Endodermal cell (in vitro differentiated cells): ENCODE data around the gene CHD9NB. TPM values are rescaled to one million over a fixed set of nuclear protein-coding genes. Genes with fewer than 3 reads are reported as not detected.

ENCODE experiments used
- DNase-seq: peaks from one replicate; pipeline ENCODE4 v3.0.0-alpha.2; 2017
- H3K27ac ChIP-seq: 2 replicates; pipeline ENCODE4 v1.5.1; 2013; ENCODE audit warnings: mild to moderate bottlenecking, low read depth, low read length, moderate library complexity
- H3K27me3 ChIP-seq: 2 replicates; pipeline ENCODE4 v1.6.1; 2013; ENCODE audit warnings: mild to moderate bottlenecking, low read length, moderate library complexity; ENCODE audit not compliant: insufficient read depth, control insufficient read depth, poor library complexity, severe bottlenecking
- H3K36me3 ChIP-seq: 2 replicates; pipeline ENCODE4 v1.7.0; 2013; ENCODE audit warnings: mild to moderate bottlenecking, low read length, moderate library complexity; ENCODE audit not compliant: control insufficient read depth, insufficient read depth
- H3K4me1 ChIP-seq: one replicate; pipeline ENCODE4 v1.7.0; 2013; ENCODE audit warnings: low read length; ENCODE audit not compliant: control insufficient read depth, insufficient read depth
- H3K4me3 ChIP-seq: 2 replicates; pipeline ENCODE4 v1.5.1; 2013; ENCODE audit warnings: mild to moderate bottlenecking, low read length, moderate library complexity
- H3K9ac ChIP-seq: 2 replicates; pipeline ENCODE4 v1.6.1; 2013; ENCODE audit warnings: mild to moderate bottlenecking, low read length, moderate library complexity; ENCODE audit not compliant: poor library complexity, severe bottlenecking; ENCODE audit errors: extremely low read depth
- H3K9me3 ChIP-seq: 2 replicates; pipeline ENCODE4 v1.6.1; 2013; ENCODE audit warnings: mild to moderate bottlenecking, low read length, moderate library complexity; ENCODE audit not compliant: control insufficient read depth
- H3K27ac Mint-ChIP-seq: 2 replicates; pipeline ENCODE4 v1.8.0; 2020; ENCODE audit warnings: mixed read lengths
- H3K27me3 Mint-ChIP-seq: 2 replicates; pipeline ENCODE4 v1.8.0; 2021; ENCODE audit warnings: mild to moderate bottlenecking, mixed read lengths; ENCODE audit not compliant: insufficient read depth
- H3K36me3 Mint-ChIP-seq: 2 replicates; pipeline ENCODE4 v1.8.0; 2020; ENCODE audit warnings: low read depth, mixed read lengths
- H3K4me1 Mint-ChIP-seq: 2 replicates; pipeline ENCODE4 v1.8.0; 2020; ENCODE audit warnings: mixed read lengths
- H3K4me3 Mint-ChIP-seq: 2 replicates; pipeline ENCODE4 v1.8.0; 2020; ENCODE audit warnings: mild to moderate bottlenecking, moderate library complexity, mixed read lengths
- H3K9me3 Mint-ChIP-seq: 2 replicates; pipeline ENCODE4 v1.8.0; 2020; ENCODE audit warnings: mild to moderate bottlenecking, mixed read lengths
- WGBS, 2 experiments: methylation state at CpG; one replicate each; pipeline versions ENCODE4 v1.1.5 to v1.1.7; 2013; ENCODE audit warnings: missing lambda C conversion rate in 2 of 2, mixed read lengths in 1 of 2; ENCODE audit not compliant: insufficient coverage in 1 of 2, insufficient read length in 1 of 2; 5-methylcytosine and 5-hydroxymethylcytosine counted together
- long read RNA-seq, 4 experiments: library from polyadenylated mRNA in 2 of 4; library from RNA in 1 of 4; library from capped mRNA in 1 of 4; stranded (forward) in 3 of 4; unstranded in 1 of 4; transcript quantifications; one replicate each; pipeline ENCODE4 v2.0.0, GENCODE V29; 2020 to 2021; ENCODE audit warnings: inconsistent platforms in 1 of 4
- polyA plus RNA-seq, 2 experiments: library from polyadenylated mRNA; stranded (reverse); fragments of 50-300 nt; gene quantifications; one replicate each; pipeline ENCODE4 v1.2.3, GENCODE V29; 2013
- total RNA-seq, 2 donors: library from RNA; stranded (reverse); fragmentation: NEBNext Ultra II Directional in 1 of 2; extraction: Animal tissue kit (Norgen Biotek cat#: 25700) in 1 of 2; gene quantifications; 2 replicates in 1 of 2; 3 replicates in 1 of 2; pipeline ENCODE4 v1.2.1, GENCODE V29; 2021
- TF ChIP-seq, protein P1 (sequence below): fragments of 200-600 bp; sonication (generic); conservative IDR thresholded peaks from 2 replicates; pipeline ENCODE4 v1.5.0; 2021; ENCODE audit warnings: antibody characterized with exemption, mild to moderate bottlenecking

Gene CHD9NB
- 10 to 100 TPM; 13.1 to 14.9 TPM for total RNA-seq
- 2.8 TPM for polyA plus RNA-seq (2013, experiment 1 of 2)
- 3.0 TPM for polyA plus RNA-seq (2013, experiment 2 of 2)
- long read RNA-seq, experiment 1, partial matches to known transcripts, result 6 of 8 reads
- long read RNA-seq, experiment 1, other reads (novel, unspliced or antisense), result 2 of 8 reads
- long read RNA-seq, experiment 2, partial matches to known transcripts, result 0 of 3 reads
- long read RNA-seq, experiment 2, other reads (novel, unspliced or antisense), result 3 of 3 reads
- long read RNA-seq, experiment 3, partial matches to known transcripts, result 15 of 16 reads
- long read RNA-seq, experiment 3, other reads (novel, unspliced or antisense), result 0 of 16 reads
- long read RNA-seq, experiment 4, partial matches to known transcripts, result 0 of 21 reads
- long read RNA-seq, experiment 4, other reads (novel, unspliced or antisense), result 21 of 21 reads

DNA sequence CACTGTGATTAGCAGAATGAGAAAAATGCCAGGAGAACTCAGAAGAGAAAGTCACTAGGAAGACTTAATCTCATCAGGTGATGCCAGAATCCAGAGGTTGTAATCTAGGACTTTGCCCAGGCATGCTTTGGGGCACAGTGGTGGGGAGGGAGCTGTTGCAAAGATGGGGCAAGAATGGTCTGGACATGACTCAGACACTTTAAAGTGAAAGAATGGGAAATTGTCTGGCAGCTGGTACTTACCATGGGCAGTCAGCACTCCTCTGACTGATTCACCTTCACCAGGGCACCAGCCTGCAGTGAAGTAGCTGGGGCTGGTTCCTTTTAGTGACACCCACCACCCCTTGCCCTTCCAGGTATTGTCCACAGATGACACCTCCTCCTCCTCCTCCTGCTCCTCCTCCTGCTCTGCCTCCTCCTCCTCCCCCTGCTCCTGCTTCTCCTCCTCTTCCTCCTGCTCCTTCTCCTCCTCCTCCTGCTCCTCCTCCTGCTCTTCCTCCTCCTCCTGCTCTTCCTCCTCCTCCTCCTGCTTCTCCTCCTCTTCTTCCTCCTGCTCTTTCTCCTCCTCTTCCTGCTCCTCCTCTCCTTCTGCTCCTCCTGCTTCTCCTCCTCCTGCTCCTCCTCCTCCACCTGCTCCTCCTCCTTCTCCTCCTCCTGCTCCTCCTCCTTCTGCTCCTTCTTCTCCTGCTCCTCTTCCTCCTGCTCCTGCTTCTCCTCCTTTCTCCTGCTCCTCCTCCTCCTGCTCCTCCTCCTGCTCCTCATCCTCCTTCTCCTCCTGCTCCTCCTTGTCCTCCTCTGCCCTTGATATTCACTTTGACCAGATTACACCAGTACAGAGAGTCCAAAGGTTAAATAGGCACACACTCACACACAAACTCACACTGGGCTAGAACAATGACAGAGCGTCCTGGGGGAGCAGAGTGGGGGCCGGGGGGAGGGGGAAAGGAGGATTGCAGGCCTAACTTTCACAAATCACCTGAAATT is at the start of gene CHD9NB:
CHD9NB (minus strand) TSS at position 379 of the 983 bp plus-strand sequence. CDS start 8,739 bp downstream, outside the sequence.
- Mint-ChIP-seq H3K27ac (peak within 1 kb of the TSS; percentile 64), H3K9me3 (peaks cover 4% of the 10 kb centered on the region), H3K4me3 (peak within 1 kb of the TSS; percentile 11), H3K36me3 (no peaks in the 10 kb centered on the region), H3K27me3 (peaks cover 11% of the 10 kb centered on the region), H3K4me1 (peaks cover 17% of the 10 kb centered on the region)
- peak; percentile 45 for DNase-seq
- Histone ChIP-seq H3K9me3 (no peaks in the 10 kb centered on the region), H3K4me3 (no peak within 1 kb of the TSS), H3K4me1 (no peaks in the 10 kb centered on the region), H3K9ac (no peak within 1 kb of the TSS), H3K27me3 (no peaks in the 10 kb centered on the region), H3K27ac (no peak within 1 kb of the TSS), H3K36me3 (no peaks in the 10 kb centered on the region)
- WGBS, 2 experiments, result 50% methylated on average over 2 of the region's 2 CpGs; no CpG with 5 or more reads in 1 of the 2 experiments
- TF ChIP-seq, protein P1, sequence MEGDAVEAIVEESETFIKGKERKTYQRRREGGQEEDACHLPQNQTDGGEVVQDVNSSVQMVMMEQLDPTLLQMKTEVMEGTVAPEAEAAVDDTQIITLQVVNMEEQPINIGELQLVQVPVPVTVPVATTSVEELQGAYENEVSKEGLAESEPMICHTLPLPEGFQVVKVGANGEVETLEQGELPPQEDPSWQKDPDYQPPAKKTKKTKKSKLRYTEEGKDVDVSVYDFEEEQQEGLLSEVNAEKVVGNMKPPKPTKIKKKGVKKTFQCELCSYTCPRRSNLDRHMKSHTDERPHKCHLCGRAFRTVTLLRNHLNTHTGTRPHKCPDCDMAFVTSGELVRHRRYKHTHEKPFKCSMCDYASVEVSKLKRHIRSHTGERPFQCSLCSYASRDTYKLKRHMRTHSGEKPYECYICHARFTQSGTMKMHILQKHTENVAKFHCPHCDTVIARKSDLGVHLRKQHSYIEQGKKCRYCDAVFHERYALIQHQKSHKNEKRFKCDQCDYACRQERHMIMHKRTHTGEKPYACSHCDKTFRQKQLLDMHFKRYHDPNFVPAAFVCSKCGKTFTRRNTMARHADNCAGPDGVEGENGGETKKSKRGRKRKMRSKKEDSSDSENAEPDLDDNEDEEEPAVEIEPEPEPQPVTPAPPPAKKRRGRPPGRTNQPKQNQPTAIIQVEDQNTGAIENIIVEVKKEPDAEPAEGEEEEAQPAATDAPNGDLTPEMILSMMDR, result no peak

DNA sequence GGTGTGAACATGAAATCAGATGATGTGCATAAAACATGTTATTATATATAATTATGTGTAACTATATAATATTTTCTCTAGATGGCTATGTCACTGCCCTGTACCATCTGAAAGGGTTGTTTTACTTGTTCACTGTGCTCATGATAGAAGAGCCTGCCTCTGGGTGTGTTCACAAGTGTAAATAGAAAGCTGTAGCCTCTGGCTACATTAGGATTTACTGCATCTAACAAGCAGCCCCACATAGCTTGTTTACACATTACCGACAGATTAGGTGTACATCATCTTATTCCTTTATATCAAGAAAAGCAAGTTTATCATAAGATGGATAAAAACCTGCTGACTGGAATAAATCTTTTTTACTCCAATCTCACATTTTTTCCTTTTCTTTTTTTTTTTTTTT is 48.2 kb upstream of the CHD9NB start:
- no peak overlapping the region for H3K4me3 ChIP-seq
- no peaks in the 10 kb centered on the region for H3K36me3 ChIP-seq
- H3K9ac ChIP-seq, result no peak overlapping the region
- Mint-ChIP-seq H3K36me3 (peaks cover 4% of the 10 kb centered on the region), H3K27me3 (no peaks in the 10 kb centered on the region), H3K27ac (no peak overlapping the region), H3K9me3 (peaks cover 3% of the 10 kb centered on the region), H3K4me3 (no peak overlapping the region), H3K4me1 (peaks cover 20% of the 10 kb centered on the region)
- H3K4me1 ChIP-seq, result peaks cover 9% of the 10 kb centered on the region
- no peak for DNase-seq
- TF ChIP-seq, protein P1, result no peak
- H3K27ac ChIP-seq, result no peak overlapping the region
- H3K9me3 ChIP-seq, result no peaks in the 10 kb centered on the region
- H3K27me3 ChIP-seq, result no peaks in the 10 kb centered on the region
- WGBS, 2 experiments, result 100% methylated on average over 1 of the region's 1 CpG

DNA sequence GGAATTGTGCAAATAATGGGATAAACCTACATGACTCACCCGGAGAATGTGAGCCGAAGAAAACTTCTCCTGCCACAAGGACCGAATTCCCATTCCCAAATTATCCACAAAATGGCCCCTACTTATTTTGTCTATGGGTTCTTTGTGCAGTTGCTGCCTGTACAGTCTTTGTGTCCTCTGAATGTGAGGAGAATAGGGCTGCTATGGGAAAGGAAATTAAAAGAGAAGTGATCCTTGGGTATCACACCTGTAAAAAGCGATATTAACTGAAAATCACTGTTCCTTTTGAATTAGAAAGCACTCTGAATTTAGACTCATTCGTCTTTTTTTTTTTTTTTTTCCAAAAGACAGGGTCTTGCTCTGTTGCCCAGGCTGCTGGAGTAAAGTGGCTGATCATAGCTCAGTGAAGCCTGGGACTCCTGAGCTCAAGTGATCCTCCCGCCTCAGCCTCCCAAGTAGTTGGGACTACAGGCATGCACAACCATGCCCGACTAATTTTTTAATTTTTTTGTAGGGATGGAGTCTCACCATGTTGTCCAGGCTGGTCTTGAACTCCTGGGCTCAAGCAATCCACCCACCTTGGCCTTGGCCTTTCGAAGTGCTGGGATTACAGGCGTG is 47.5 kb upstream of the CHD9NB start:
- Histone ChIP-seq H3K4me3 (peak overlapping the region; percentile 71), H3K27me3 (no peaks in the 10 kb centered on the region), H3K9ac (peak overlapping the region; percentile 37), H3K4me1 (peaks cover 9% of the 10 kb centered on the region), H3K9me3 (no peaks in the 10 kb centered on the region), H3K27ac (peak overlapping the region; percentile 76), H3K36me3 (no peaks in the 10 kb centered on the region)
- TF ChIP-seq, protein P1, result no peak
- DNase-seq, result no peak
- 57 to 74% methylated on average over 5 to 9 of the region's 9 CpGs for WGBS, 2 experiments
- Mint-ChIP-seq H3K4me1 (peaks cover 20% of the 10 kb centered on the region), H3K27ac (peak overlapping the region; percentile 61), H3K9me3 (peaks cover 3% of the 10 kb centered on the region), H3K27me3 (no peaks in the 10 kb centered on the region), H3K36me3 (peaks cover 6% of the 10 kb centered on the region), H3K4me3 (peak overlapping the region; percentile 44)
